ENCODE data around the gene ARHGAP44.
A peak's percentile ranks its signal among the peaks of the same experiment; 100 is the strongest.

Gene ARHGAP44

GRCh38 chr17:12789481-12790248 is at the start of gene ARHGAP44:
Gene ARHGAP44 (plus strand): TSS chr17:12789498. CDS start chr17:12789839, 341 bp downstream.
- no peaks in the 10 kb centered on the region for H3K9me3 ChIP-seq
- no peaks in the 10 kb centered on the region for H3K4me1 ChIP-seq
- H3K36me3 ChIP-seq (replicated peaks), result no peaks in the 10 kb centered on the region
- H3K4me3 ChIP-seq, result peak within 1 kb of the TSS; percentile 52
- no peaks in the 10 kb centered on the region; the same call in 1 of the 2 replicates for H3K27me3 ChIP-seq (ENCODE audit: low read depth)
- in situ Hi-C loops (cut with MboI; ENCODE audit: low sequenced_read_pairs), result no loop called here
- DNase-seq (ENCODE audit: low spot score in 2 of 2), result peak; percentile 20 to 21

DNA sequence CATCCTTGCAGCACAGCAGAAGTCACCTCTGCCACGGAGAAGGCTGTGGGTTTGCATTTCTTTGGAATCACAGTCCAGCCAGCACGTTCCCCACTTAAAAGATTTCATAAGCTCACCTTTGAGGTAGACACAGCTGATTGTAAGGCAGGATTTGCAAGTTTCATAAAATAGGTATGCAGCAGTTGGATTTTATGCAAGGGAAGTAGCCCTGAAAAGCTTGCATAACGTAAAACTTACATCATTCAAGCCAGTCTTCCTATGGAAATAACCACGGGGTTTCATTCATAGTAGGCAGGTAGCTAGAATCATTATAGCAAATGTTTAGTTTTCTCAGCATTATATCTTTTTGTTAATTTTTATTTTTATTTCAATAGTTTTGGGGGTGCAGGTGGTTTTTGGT is 49.8 kb upstream of the ARHGAP44 start:
- no peaks in the 10 kb centered on the region for H3K9me3 ChIP-seq
- no peak for DNase-seq (ENCODE audit: low spot score in 2 of 2)
- H3K36me3 ChIP-seq (replicated peaks), result no peaks in the 10 kb centered on the region
- H3K4me3 ChIP-seq, result no peak overlapping the region
- H3K4me1 ChIP-seq, result no peaks in the 10 kb centered on the region
- in situ Hi-C loops (cut with MboI; ENCODE audit: low sequenced_read_pairs), result no loop called here
- no peaks in the 10 kb centered on the region for H3K27me3 ChIP-seq (ENCODE audit: low read depth)

DNA sequence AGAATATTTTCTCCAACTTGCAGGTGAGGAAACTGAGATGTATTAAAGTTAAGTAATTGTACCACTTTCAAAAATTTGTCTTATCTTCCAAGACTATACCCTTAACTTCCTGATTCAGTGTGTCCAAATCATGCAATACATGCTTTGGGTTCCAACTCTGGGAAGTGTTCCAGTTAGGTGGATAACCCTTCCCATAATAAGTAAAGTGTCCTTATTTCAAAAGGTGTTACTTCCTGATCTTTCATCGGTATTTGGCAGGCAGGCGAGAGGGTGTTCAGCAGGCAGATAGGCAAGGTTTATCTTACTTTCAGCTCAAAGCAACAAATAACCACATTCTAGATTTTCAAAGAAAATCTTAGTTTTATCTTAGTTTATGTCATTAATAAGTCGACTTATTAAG is 46.3 kb upstream of the ARHGAP44 start:
- DNase-seq (ENCODE audit: low spot score in 2 of 2), result no peak
- in situ Hi-C loops (cut with MboI; ENCODE audit: low sequenced_read_pairs), result no loop called here
- H3K4me3 ChIP-seq, result no peak overlapping the region
- H3K36me3 ChIP-seq (replicated peaks), result no peaks in the 10 kb centered on the region
- no peaks in the 10 kb centered on the region for H3K27me3 ChIP-seq (ENCODE audit: low read depth)
- no peaks in the 10 kb centered on the region for H3K9me3 ChIP-seq
- no peaks in the 10 kb centered on the region for H3K4me1 ChIP-seq

- no peak overlapping the region for H3K4me3 ChIP-seq
- no peaks in the 10 kb centered on the region for H3K27me3 ChIP-seq (ENCODE audit: low read depth)
- H3K4me1 ChIP-seq, result no peaks in the 10 kb centered on the region
- DNase-seq (ENCODE audit: low spot score in 2 of 2), result no peak
- H3K9me3 ChIP-seq, result no peaks in the 10 kb centered on the region
- in situ Hi-C loops (cut with MboI; ENCODE audit: low sequenced_read_pairs), result no loop called here
- no peaks in the 10 kb centered on the region for H3K36me3 ChIP-seq (replicated peaks)
These were observed 45.0 kb upstream of the ARHGAP44 start for GRCh38 chr17:12744298-12744697.

- no peak for DNase-seq (ENCODE audit: low spot score in 2 of 2)
- in situ Hi-C loops (cut with MboI; ENCODE audit: low sequenced_read_pairs), result no loop called here
- H3K36me3 ChIP-seq (replicated peaks), result no peaks in the 10 kb centered on the region
These were observed 44.5 kb upstream of the ARHGAP44 start for GRCh38 chr17:12744786-12745185.

DNA sequence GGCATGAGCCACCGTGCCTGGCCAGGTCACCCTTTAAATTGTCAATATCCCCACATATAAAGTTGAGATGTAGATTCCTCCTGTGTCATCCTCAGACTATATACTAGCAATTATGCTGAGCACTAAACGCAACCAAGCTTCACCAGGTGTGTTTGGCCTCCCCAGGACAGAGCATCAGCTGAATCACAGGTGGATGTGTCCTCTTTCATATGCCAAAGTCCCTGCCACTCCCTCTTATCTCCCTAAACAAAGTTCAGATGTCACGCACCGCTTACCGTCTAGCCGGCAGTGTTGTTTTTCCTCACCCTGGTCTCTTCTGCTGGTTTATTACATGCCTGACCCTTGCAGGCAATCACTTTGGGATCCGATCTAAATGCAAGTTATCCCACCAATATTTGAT is 43.8 kb upstream of the ARHGAP44 start:
- Histone ChIP-seq H3K4me3 (no peak overlapping the region), H3K9me3 (no peaks in the 10 kb centered on the region), H3K36me3 (replicated peaks) (no peaks in the 10 kb centered on the region), H3K4me1 (no peaks in the 10 kb centered on the region), H3K27me3 (ENCODE audit: low read depth) (no peaks in the 10 kb centered on the region)
- in situ Hi-C loops (cut with MboI; ENCODE audit: low sequenced_read_pairs), result no loop called here
- DNase-seq (ENCODE audit: low spot score in 2 of 2), result no peak

More at GRCh38 chr17:12744786-12745185, 44.5 kb upstream of the ARHGAP44 start:
- Histone ChIP-seq H3K4me1 (no peaks in the 10 kb centered on the region), H3K9me3 (no peaks in the 10 kb centered on the region), H3K4me3 (no peak overlapping the region), H3K27me3 (ENCODE audit: low read depth) (no peaks in the 10 kb centered on the region)

DNA sequence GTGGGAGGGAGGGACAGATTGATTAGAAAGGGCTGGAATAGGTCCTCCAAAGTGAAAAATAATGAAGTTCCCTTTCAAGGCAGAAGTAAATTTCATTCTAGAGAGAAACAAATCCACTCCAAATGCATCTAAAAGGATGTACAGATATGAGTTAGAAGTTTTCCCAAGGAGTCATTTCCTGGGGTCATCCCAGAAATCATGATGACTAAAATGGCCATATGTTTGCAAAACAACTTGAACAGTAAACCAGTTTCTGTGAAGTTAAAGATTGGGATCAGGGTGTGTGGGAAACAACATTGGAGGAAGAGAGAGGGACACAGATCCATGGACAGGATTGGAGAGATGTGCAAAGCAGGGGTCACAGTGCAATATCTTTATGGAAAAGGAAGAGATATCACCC is 32.5 kb upstream of the ARHGAP44 start:
- in situ Hi-C loops (cut with MboI; ENCODE audit: low sequenced_read_pairs), result no loop called here
- no peaks in the 10 kb centered on the region for H3K27me3 ChIP-seq (ENCODE audit: low read depth)

DNA sequence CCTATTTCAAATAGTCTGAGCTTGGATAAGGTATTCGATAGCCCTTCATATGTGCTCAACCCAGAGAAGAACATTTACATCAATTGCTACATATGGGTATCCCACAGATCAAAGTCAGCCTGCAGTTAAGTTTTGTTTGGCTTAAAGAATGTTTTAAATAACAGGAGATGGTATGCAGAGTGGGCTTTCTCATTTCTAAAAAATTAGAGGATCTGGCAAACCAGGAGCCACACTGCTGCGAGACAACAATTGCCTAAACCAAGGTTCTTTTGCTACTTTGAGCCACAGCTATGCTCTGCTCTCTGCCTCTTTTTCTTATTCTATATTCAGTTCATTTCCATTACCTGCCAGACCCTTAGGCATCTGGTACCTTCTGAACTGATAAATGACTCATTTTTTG is 30.2 kb upstream of the ARHGAP44 start:
- in situ Hi-C loops (cut with MboI; ENCODE audit: low sequenced_read_pairs), result no loop called here
- H3K27me3 ChIP-seq (ENCODE audit: low read depth), result no peaks in the 10 kb centered on the region
- H3K9me3 ChIP-seq, result no peaks in the 10 kb centered on the region
- no peaks in the 10 kb centered on the region for H3K4me1 ChIP-seq
- H3K4me3 ChIP-seq, result no peak overlapping the region
- no peaks in the 10 kb centered on the region for H3K36me3 ChIP-seq (replicated peaks)
- no peak for DNase-seq (ENCODE audit: low spot score in 2 of 2)

More for the DNA sequence above, 32.5 kb upstream of the ARHGAP44 start:
- H3K4me1 ChIP-seq, result no peaks in the 10 kb centered on the region
- no peaks in the 10 kb centered on the region for H3K9me3 ChIP-seq
- H3K4me3 ChIP-seq, result no peak overlapping the region
- DNase-seq (ENCODE audit: low spot score in 2 of 2), result no peak
- no peaks in the 10 kb centered on the region for H3K36me3 ChIP-seq (replicated peaks)

DNA sequence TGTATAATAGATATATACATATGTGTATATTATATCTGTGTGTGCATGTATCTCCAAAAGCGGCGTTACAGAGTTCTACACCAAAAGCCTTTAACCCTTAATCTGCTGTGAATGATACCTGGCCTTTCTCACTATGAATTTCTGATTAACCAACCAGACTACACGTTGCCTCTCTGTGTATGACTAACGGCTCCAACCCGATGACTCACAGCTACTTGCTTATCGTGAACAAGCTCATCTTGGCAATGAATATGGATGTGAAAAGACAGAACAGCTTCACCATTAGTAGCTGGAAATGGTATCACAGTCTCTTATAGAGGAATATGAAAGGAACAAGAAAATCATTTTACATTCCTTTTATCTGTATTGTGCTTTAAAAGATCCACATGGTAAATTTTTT is 23.8 kb upstream of the ARHGAP44 start:
- in situ Hi-C loops (cut with MboI; ENCODE audit: low sequenced_read_pairs), result no loop called here
- no peak for DNase-seq (ENCODE audit: low spot score in 2 of 2)
- Histone ChIP-seq H3K27me3 (ENCODE audit: low read depth) (no peaks in the 10 kb centered on the region), H3K9me3 (no peaks in the 10 kb centered on the region), H3K4me1 (no peaks in the 10 kb centered on the region), H3K36me3 (replicated peaks) (no peaks in the 10 kb centered on the region), H3K4me3 (no peak overlapping the region)

DNA sequence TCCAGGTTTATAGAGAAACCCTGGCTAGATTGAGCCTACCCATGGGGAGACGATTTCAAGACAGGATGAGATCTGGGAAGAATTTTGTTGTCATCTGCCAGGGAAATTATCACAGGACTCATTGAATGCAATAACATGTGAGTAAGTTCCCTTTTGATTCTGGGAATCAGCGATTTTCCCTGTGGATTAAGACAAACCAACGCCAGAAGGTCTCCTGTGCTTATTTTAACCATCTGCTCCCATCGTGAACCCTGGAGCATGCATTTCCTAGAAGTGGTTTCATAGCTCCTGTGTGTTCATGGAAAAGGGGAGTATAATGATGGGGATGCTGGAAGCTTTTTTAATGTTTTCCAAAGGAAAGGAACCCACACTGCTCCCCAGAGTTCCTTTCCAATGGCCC is 21.0 kb upstream of the ARHGAP44 start:
- H3K4me3 ChIP-seq, result no peak overlapping the region
- no peaks in the 10 kb centered on the region for H3K4me1 ChIP-seq
- H3K9me3 ChIP-seq, result no peaks in the 10 kb centered on the region
- no peaks in the 10 kb centered on the region for H3K36me3 ChIP-seq (replicated peaks)
- in situ Hi-C loops (cut with MboI; ENCODE audit: low sequenced_read_pairs), result no loop called here
- H3K27me3 ChIP-seq (ENCODE audit: low read depth), result no peaks in the 10 kb centered on the region
- DNase-seq (ENCODE audit: low spot score in 2 of 2), result no peak

DNA sequence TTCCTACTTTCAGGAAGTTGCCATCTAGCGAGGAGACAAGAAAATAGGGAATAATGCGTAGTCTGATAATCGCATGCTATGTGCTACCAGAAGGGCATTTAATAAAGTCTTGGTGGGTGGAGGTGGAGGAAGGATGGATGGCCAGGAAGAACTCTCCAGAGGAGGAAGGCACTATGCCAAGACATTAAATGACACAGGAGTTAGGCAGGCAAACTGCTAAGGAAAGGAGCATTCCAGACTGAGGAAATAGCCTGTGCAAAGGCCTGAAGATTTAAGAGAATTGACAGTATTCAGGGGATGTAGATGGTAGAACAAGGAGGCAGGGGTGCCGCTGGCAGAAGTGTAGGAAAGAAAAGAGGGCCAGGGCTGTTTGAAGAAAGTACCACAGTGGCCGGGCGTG is 19.3 kb upstream of the ARHGAP44 start:
- no peak for DNase-seq (ENCODE audit: low spot score in 2 of 2)
- no peaks in the 10 kb centered on the region for H3K9me3 ChIP-seq
- H3K27me3 ChIP-seq (ENCODE audit: low read depth), result no peaks in the 10 kb centered on the region
- no peaks in the 10 kb centered on the region for H3K36me3 ChIP-seq (replicated peaks)
- no peaks in the 10 kb centered on the region for H3K4me1 ChIP-seq
- H3K4me3 ChIP-seq, result no peak overlapping the region
- in situ Hi-C loops (cut with MboI; ENCODE audit: low sequenced_read_pairs), result no loop called here

- H3K4me3 ChIP-seq, result no peak overlapping the region
- in situ Hi-C loops (cut with MboI; ENCODE audit: low sequenced_read_pairs), result no loop called here
- no peaks in the 10 kb centered on the region for H3K4me1 ChIP-seq
- no peak for DNase-seq (ENCODE audit: low spot score in 2 of 2)
- H3K36me3 ChIP-seq (replicated peaks), result no peaks in the 10 kb centered on the region
- no peaks in the 10 kb centered on the region for H3K27me3 ChIP-seq (ENCODE audit: low read depth)
- no peaks in the 10 kb centered on the region for H3K9me3 ChIP-seq
These were observed 16.1 kb upstream of the ARHGAP44 start for GRCh38 chr17:12773153-12773552.

- no peaks in the 10 kb centered on the region for H3K36me3 ChIP-seq (replicated peaks)
- H3K27me3 ChIP-seq (ENCODE audit: low read depth), result no peaks in the 10 kb centered on the region; the same call in 1 of the 2 replicates
- in situ Hi-C loops (cut with MboI; ENCODE audit: low sequenced_read_pairs), result no loop called here
- peak overlapping the region; percentile 52; the same call in 1 of the 2 replicates for H3K4me3 ChIP-seq
- no peaks in the 10 kb centered on the region for H3K4me1 ChIP-seq
- DNase-seq (ENCODE audit: low spot score in 2 of 2), result peak in 1 of 2 experiments; percentile 74
- no peaks in the 10 kb centered on the region for H3K9me3 ChIP-seq
These were observed 220 bp upstream of the ARHGAP44 start for GRCh38 chr17:12789075-12789480.

DNA sequence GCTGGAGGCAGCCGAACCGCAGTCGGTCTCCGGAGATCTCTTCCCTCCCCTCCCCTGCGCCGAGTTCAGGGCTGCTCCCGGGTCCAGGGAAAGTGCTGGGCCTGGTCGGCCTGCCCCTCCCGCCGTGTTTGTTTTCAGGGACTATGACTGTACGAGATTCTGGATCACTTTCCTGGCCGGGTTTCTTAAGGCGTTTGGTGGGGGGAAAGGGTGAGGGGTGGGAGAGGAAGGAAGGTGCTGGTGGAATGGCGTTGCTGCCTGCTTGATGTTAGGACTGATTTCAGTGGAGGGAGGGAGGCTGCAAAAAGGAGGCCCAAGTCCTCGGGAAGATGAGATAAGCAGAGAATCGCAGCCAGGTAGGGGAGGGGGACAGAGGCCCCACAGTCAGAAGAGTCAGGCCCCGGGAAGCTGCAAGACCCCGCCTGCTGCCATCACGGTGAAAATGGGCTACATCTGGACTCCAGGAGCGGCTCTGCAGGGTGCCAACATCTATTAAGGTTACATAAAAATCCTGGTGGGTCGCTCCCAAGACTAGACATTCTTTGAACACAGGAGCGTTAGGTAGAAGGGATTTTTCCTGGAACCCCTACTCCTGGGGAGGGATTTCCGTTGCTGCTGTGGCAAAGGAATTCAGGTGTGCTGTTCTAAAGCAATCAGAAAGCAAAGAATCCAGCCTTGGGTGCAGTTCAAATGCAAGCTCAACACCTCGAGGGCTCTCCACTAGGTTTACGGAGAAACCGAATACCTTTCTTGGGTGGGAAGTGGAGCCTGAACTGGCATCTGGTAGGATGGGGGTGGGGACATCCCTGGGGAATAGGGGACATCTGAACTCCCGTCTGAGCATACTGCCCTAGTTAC is 1.2 kb downstream of the ARHGAP44 start:
- peak in 1 of 2 experiments; percentile 7 for DNase-seq (ENCODE audit: low spot score in 2 of 2)
- H3K36me3 ChIP-seq (replicated peaks), result no peaks in the 10 kb centered on the region
- H3K4me3 ChIP-seq, result peak overlapping the region; percentile 52
- no peaks in the 10 kb centered on the region for H3K9me3 ChIP-seq
- no peaks in the 10 kb centered on the region for H3K4me1 ChIP-seq
- no peaks in the 10 kb centered on the region; the same call in 1 of the 2 replicates for H3K27me3 ChIP-seq (ENCODE audit: low read depth)
- in situ Hi-C loops (cut with MboI; ENCODE audit: low sequenced_read_pairs), result no loop called here

Data from HAP-1 (cell line).